Measurements from ENCODE around the gene CARD11. TPM values are rescaled to one million over a fixed set of nuclear protein-coding genes. Genes with fewer than 3 reads are reported as not detected.

The CARD11 gene
- total RNA-seq, 4 donors from 2014 or later = 0.24 to 0.38 (median 0.29) TPM; not detected in 1

GRCh38 chr7:3029138-3029537 lies 14.5 kb downstream of the CARD11 start:
- 67% methylated on average over 9 of the region's 9 CpGs for WGBS
- peaks cover 12% of the 10 kb centered on the region for H3K27me3 ChIP-seq
- no peaks in the 10 kb centered on the region for H3K4me1 ChIP-seq
- H3K9me3 ChIP-seq = no peaks in the 10 kb centered on the region
- peak in 1 of 2 donors; percentile 45 for DNase-seq (ENCODE audit: low spot score in 2 of 2)
- H3K36me3 ChIP-seq = no peaks in the 10 kb centered on the region
- H3K4me3 ChIP-seq = no peak overlapping the region
- TF ChIP-seq EP300 (IDR thresholded peaks at IDR 0.05) (no peak), POLR2A (IDR thresholded peaks at IDR 0.05) (no peak), POLR2AphosphoS5 (IDR thresholded peaks at IDR 0.05) (no peak), CTCF (IDR thresholded peaks at IDR 0.05) (no peak)
- H3K27ac ChIP-seq = no peak overlapping the region

- H3K36me3 ChIP-seq = no peaks in the 10 kb centered on the region
- H3K4me1 ChIP-seq = no peaks in the 10 kb centered on the region
- WGBS = 78% methylated on average over 5 of the region's 5 CpGs
- DNase-seq (ENCODE audit: low spot score in 2 of 2) = no peak
- no peak overlapping the region for H3K27ac ChIP-seq
- no peak overlapping the region for H3K4me3 ChIP-seq
- peaks cover 12% of the 10 kb centered on the region for H3K27me3 ChIP-seq
- TF ChIP-seq EP300 (IDR thresholded peaks at IDR 0.05) = no peak
- no peak for TF ChIP-seq CTCF (IDR thresholded peaks at IDR 0.05)
- no peak for TF ChIP-seq POLR2A (IDR thresholded peaks at IDR 0.05)
- TF ChIP-seq POLR2AphosphoS5 (IDR thresholded peaks at IDR 0.05) = no peak
- H3K9me3 ChIP-seq = no peaks in the 10 kb centered on the region
Observed at GRCh38 chr7:3028758-3029093, 14.9 kb downstream of the CARD11 start.

GRCh38 chr7:3028071-3028757 lies 15.5 kb downstream of the CARD11 start:
- WGBS = 23% methylated on average over 14 of the region's 14 CpGs
- DNase-seq (ENCODE audit: low spot score in 2 of 2) = peak in 1 of 2 donors; percentile 73
- Histone ChIP-seq H3K27me3 (peaks cover 12% of the 10 kb centered on the region), H3K9me3 (no peaks in the 10 kb centered on the region), H3K27ac (no peak overlapping the region), H3K36me3 (no peaks in the 10 kb centered on the region), H3K4me3 (no peak overlapping the region), H3K4me1 (no peaks in the 10 kb centered on the region)
- TF ChIP-seq EP300 (IDR thresholded peaks at IDR 0.05) (no peak), POLR2A (IDR thresholded peaks at IDR 0.05) (no peak), POLR2AphosphoS5 (IDR thresholded peaks at IDR 0.05) (no peak), CTCF (IDR thresholded peaks at IDR 0.05) (no peak)

GRCh38 chr7:3027005-3027845 lies 16.4 kb downstream of the CARD11 start:
- peaks cover 12% of the 10 kb centered on the region for H3K27me3 ChIP-seq
- DNase-seq (ENCODE audit: low spot score in 2 of 2) = peak in 1 of 2 donors; percentile 65
- no peak overlapping the region for H3K4me3 ChIP-seq
- peaks cover 4% of the 10 kb centered on the region for H3K9me3 ChIP-seq
- H3K27ac ChIP-seq = no peak overlapping the region
- H3K36me3 ChIP-seq = no peaks in the 10 kb centered on the region
- TF ChIP-seq POLR2A (IDR thresholded peaks at IDR 0.05) (no peak), CTCF (IDR thresholded peaks at IDR 0.05) (no peak), EP300 (IDR thresholded peaks at IDR 0.05) (no peak), POLR2AphosphoS5 (IDR thresholded peaks at IDR 0.05) (no peak)
- 50% methylated on average over 20 of the region's 20 CpGs for WGBS
- no peaks in the 10 kb centered on the region for H3K4me1 ChIP-seq

GRCh38 chr7:3025616-3026015 lies 18.1 kb downstream of the CARD11 start:
- peaks cover 17% of the 10 kb centered on the region for H3K9me3 ChIP-seq
- H3K27ac ChIP-seq = no peak overlapping the region
- no peaks in the 10 kb centered on the region for H3K4me1 ChIP-seq
- WGBS = 94% methylated on average over 3 of the region's 3 CpGs
- H3K27me3 ChIP-seq = peaks cover 12% of the 10 kb centered on the region
- no peak overlapping the region for H3K4me3 ChIP-seq
- no peak for DNase-seq (ENCODE audit: low spot score in 2 of 2)
- no peaks in the 10 kb centered on the region for H3K36me3 ChIP-seq
- TF ChIP-seq POLR2A (IDR thresholded peaks at IDR 0.05) (no peak), EP300 (IDR thresholded peaks at IDR 0.05) (no peak), CTCF (IDR thresholded peaks at IDR 0.05) (no peak), POLR2AphosphoS5 (IDR thresholded peaks at IDR 0.05) (no peak)

Measured in suprapubic skin (tissue), 4 donors.